ENCODE data around the gene MUC2. TPM values are rescaled to one million over a fixed set of nuclear protein-coding genes. Genes with fewer than 3 reads are reported as not detected.

MUC2 gene
- total and polyA plus RNA-seq, 2 experiments from 2014 or later: 0.03 TPM; not detected in 1

- Histone ChIP-seq H3K9me3 (ENCODE audit: low read depth) (no peaks in the 10 kb centered on the region), H3K27ac (no peak overlapping the region), H3K4me3 (no peak overlapping the region), H3K27me3 (no peaks in the 10 kb centered on the region), H3K4me1 (ENCODE audit: low read depth) (no peaks in the 10 kb centered on the region), H3K36me3 (no peaks in the 10 kb centered on the region)
- no peak for DNase-seq (ENCODE audit: low read depth in 1 of 2, low spot score in 1 of 2)
- TF ChIP-seq CTCF (IDR thresholded peaks at IDR 0.05; ENCODE audit: low read depth, low read length): no peak
Measured at GRCh38 chr11:1034001-1034400, 40.7 kb upstream of the MUC2 start.

GRCh38 chr11:1034456-1035295 is 40.0 kb upstream of the MUC2 start:
- H3K27ac ChIP-seq: no peak overlapping the region
- no peak for DNase-seq (ENCODE audit: low read depth in 1 of 2, low spot score in 1 of 2)
- H3K36me3 ChIP-seq: no peaks in the 10 kb centered on the region
- TF ChIP-seq CTCF (IDR thresholded peaks at IDR 0.05; ENCODE audit: low read depth, low read length): no peak
- H3K4me3 ChIP-seq: no peak overlapping the region
- H3K4me1 ChIP-seq (ENCODE audit: low read depth): no peaks in the 10 kb centered on the region
- no peaks in the 10 kb centered on the region for H3K27me3 ChIP-seq
- no peaks in the 10 kb centered on the region for H3K9me3 ChIP-seq (ENCODE audit: low read depth)

GRCh38 chr11:1035577-1036283 is 38.9 kb upstream of the MUC2 start:
- Histone ChIP-seq H3K4me1 (ENCODE audit: low read depth) (no peaks in the 10 kb centered on the region), H3K27ac (no peak overlapping the region), H3K4me3 (no peak overlapping the region), H3K27me3 (no peaks in the 10 kb centered on the region), H3K36me3 (no peaks in the 10 kb centered on the region), H3K9me3 (ENCODE audit: low read depth) (no peaks in the 10 kb centered on the region)
- no peak for TF ChIP-seq CTCF (IDR thresholded peaks at IDR 0.05; ENCODE audit: low read depth, low read length)
- DNase-seq (ENCODE audit: low read depth in 1 of 2, low spot score in 1 of 2): no peak

GRCh38 chr11:1036303-1036923 is 38.3 kb upstream of the MUC2 start, which contains the start of gene MUC6:
MUC6 (minus strand) TSS chr11:1036718; CDS start chr11:1036655, 63 bp downstream.
- Histone ChIP-seq H3K9me3 (ENCODE audit: low read depth) (no peaks in the 10 kb centered on the region), H3K36me3 (no peaks in the 10 kb centered on the region), H3K27ac (no peak within 1 kb of the TSS), H3K4me3 (no peak within 1 kb of the TSS), H3K27me3 (no peaks in the 10 kb centered on the region), H3K4me1 (ENCODE audit: low read depth) (no peaks in the 10 kb centered on the region)
- no peak for TF ChIP-seq CTCF (IDR thresholded peaks at IDR 0.05; ENCODE audit: low read depth, low read length)
- DNase-seq (ENCODE audit: low read depth in 1 of 2, low spot score in 1 of 2): no peak

- H3K4me3 ChIP-seq: no peak overlapping the region
- no peak for DNase-seq (ENCODE audit: low read depth in 1 of 2, low spot score in 1 of 2)
- no peaks in the 10 kb centered on the region for H3K9me3 ChIP-seq (ENCODE audit: low read depth)
- no peak for TF ChIP-seq CTCF (IDR thresholded peaks at IDR 0.05; ENCODE audit: low read depth, low read length)
- no peaks in the 10 kb centered on the region for H3K36me3 ChIP-seq
- no peaks in the 10 kb centered on the region for H3K4me1 ChIP-seq (ENCODE audit: low read depth)
- H3K27ac ChIP-seq: no peak overlapping the region
- no peaks in the 10 kb centered on the region for H3K27me3 ChIP-seq
Measured at GRCh38 chr11:1036931-1037330, 37.7 kb upstream of the MUC2 start.
